Pons (tissue), 1 donor: ENCODE results near the gene DPYSL3.

Source experiments
- DNase-seq: peaks from one replicate; pipeline ENCODE4 v3.0.0-alpha.2; 2016; ENCODE audit warnings: low spot score

DPYSL3 gene

DNA sequence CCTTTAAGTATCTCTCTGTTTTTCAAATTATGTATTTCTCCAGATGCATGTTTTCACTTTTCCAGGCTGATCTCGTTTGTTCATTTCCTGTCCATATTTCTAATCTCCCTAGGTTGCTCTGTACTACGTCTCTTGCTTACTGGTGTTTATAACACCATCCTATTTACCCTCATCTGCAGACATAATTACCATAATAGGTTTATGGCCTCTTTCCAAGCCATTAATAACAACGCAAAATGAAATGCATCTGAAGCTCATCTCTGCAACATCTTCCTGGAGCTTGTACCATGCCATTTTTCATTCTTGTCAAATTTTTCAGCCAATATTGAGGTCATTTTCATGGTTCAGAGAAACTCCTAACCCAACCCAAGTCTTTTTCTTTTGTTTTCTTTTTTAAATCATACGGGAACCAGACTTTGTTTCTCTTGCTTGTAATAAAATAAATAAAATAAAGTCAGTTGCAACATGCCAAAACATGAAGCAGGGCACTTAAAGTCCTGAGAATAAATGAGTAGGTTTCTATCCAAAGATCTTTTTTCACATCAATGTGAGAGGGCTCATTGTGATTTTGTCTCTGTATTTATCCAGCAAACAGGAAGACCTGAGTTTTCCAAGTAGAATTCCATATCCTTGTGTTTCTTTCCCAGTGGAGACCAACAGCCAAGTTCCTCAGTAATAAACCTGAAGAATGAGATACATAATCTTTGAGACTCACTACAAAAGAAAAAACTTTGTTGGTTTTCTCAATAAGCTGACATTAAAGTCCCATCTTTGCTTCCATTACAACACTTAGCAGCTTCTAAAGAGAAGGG is 37.0 kb downstream of the DPYSL3 start:
- DNase-seq = no peak

- no peak for DNase-seq
These were observed 41.8 kb downstream of the DPYSL3 start for GRCh38 chr5:147467973-147468508.

GRCh38 chr5:147466360-147466980 is 43.4 kb downstream of the DPYSL3 start:
- DNase-seq = no peak

- no peak for DNase-seq
These were observed 44.1 kb downstream of the DPYSL3 start for GRCh38 chr5:147465747-147466146.

DNA sequence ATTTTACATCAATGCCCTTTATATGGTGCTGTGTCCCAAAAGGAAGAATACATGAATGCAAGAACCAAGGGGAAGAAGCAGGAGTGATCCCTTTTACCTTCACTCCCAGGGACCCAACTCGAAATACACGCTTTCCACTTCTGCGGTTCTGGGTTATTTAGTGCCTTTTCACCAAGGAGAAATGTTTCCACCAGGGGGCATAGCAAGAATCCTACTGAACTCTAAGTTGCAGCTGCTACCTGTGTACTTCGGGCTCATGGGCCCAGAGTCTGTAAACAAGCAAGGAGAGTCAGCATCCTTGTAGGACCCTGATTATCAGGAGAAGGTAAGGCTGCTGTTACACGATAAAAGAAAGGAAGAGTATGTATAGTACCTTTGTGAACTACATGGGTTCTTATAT is 45.7 kb downstream of the DPYSL3 start:
- DNase-seq = no peak

- DNase-seq = no peak
These were observed 48.0 kb downstream of the DPYSL3 start for GRCh38 chr5:147461915-147462314.

GRCh38 chr5:147460380-147460779 is 49.5 kb downstream of the DPYSL3 start:
- DNase-seq = no peak

DNA sequence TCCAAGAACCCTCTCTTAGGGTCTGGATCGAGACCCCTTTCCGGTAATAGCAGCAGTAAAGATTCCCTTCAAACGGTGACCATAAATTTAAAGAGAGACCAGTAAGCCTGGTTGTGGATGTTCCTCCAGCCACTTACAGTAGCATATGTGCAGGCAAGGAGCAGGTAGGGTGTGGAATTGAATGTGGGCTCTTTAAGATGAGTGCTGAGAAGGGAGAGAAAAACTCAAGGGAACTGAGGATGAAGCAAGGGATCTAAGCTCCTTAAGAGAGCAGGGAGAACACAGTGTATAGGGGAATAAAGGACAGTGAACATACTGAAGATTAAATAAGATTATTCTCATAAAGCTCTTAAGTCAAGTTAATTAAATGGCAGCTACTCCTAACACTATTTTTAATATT is 51.3 kb downstream of the DPYSL3 start:
- no peak for DNase-seq

DNA sequence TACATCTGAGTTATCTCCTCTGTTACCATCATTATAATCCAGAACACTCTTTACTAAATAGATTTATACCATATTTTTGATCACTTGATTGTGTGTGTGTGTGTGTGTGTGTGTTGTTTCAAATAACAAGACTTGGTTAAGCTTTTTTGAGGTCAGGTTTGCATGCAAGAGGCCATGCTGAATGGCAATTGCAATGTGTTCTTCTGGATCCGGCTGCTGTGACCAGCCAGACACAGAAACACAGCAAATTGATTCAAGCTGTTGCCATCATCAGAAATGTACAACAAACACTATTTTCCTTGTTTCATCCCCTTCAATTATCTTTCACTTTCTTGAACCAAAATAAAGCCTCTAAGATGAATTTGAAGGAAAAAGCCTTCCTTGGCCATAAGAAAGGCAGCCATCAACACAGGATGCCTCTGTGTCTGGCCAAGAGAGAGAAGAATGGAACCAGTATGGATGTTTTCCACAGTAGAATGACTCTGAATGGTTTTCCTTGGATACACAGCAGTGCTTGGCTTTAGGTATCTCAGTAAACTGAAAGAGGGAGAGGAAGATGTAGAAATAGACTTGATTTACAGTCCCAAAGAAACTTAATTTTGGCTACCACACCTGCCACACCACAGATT is 53.9 kb downstream of the DPYSL3 start:
- DNase-seq = peak; percentile 31

GRCh38 chr5:147454996-147455677 is 54.7 kb downstream of the DPYSL3 start:
- no peak for DNase-seq

- peak; percentile 69 for DNase-seq
These were observed 55.7 kb downstream of the DPYSL3 start for GRCh38 chr5:147453875-147454814.

- no peak for DNase-seq
These were observed 57.6 kb downstream of the DPYSL3 start for GRCh38 chr5:147452165-147452811.

DNA sequence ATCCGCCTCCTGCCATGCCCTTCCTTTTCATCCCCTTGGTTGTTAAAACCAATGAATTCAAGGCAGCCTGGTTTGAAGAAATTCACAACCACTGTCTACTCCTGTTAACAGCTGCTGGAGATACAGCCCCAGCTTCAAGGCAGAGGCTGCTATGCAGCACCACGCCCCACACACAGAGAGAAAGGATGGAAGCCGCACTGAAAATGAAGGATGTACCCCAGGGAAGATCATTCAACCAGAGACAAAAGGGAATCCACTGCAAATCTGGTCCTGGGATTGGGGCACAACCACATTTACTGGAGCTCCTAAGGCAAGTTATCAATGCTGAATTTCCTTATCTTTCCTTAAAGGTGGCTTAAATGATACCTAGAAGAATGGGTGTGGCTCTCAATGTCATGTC is 58.7 kb downstream of the DPYSL3 start:
- DNase-seq = no peak

- DNase-seq = no peak
These were observed 59.3 kb downstream of the DPYSL3 start for GRCh38 chr5:147450606-147451005.

GRCh38 chr5:147448766-147449165 is 61.1 kb downstream of the DPYSL3 start:
- DNase-seq = no peak

DNA sequence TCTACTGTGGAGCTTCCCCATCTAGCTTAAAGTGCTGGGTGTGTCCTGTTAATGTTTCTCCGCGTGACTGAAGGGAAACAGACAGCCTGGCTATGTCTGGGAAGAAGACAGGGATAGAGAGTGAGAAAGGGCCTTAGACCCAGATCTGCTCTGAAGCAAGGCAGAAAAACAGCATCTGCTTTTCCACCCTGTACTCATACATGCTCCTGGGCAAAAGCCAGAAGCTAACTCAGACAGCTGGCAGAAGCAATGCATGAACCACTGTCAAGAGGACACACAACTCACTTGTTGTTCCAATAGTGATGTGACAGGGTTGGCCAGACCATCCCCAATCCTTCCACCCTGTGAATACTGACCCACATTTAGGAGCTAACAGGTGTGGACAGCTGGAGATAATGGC is 63.3 kb downstream of the DPYSL3 start:
- no peak for DNase-seq

- DNase-seq = peak; percentile 56
These were observed 64.0 kb downstream of the DPYSL3 start for GRCh38 chr5:147445917-147446316.

GRCh38 chr5:147445090-147445489 is 64.8 kb downstream of the DPYSL3 start:
- peak; percentile 37 for DNase-seq

GRCh38 chr5:147442224-147442623 is 67.6 kb downstream of the DPYSL3 start:
- no peak for DNase-seq

DNA sequence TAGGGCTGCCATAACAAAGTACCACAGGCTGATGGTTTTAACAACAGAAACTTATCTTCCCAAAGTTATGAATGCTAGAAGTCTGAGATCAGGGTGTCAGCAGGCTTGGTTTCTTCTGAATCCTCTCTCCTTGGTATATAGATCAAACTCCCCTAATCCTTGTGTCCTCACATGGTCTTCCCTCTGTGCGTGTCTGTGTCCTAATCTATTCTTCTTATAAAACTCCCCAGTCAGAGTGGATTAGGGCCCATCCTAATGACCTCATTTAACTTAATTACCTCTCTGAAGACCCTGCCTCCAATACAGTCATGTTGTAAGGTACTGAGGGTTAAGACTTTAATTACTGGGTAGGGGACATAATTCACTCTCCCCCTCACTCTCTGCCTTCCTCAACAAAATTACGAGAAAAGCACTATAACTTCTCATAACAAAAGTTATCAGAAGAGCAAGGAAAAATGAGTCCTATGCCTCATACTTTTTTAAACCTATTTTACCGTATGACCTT is 68.6 kb downstream of the DPYSL3 start:
- no peak for DNase-seq
